Mammary epithelial cell (primary cell): Measurements from ENCODE around the gene TIAM2.

Experiments
- EZH2 ChIP-seq: IDR thresholded peaks from 2 replicates; pipeline ENCODE4 v1.6.1; 2012; ENCODE audit warnings: low read length, inconsistent platforms, borderline replicate concordance
- TF ChIP-seq, protein P1 (sequence below), 2 donors: IDR thresholded peaks in 1 of 2; conservative IDR thresholded peaks in 1 of 2; 2 replicates each; pipeline ENCODE4 v1.5.1; 2011 to 2012; ENCODE audit warnings: inconsistent platforms in 2 of 2, low read length in 2 of 2, mild to moderate bottlenecking in 2 of 2, control low read depth in 1 of 2, low read depth in 1 of 2; ENCODE audit not compliant: insufficient read depth in 1 of 2; ENCODE audit errors: extremely low read depth in 1 of 2

- TF ChIP-seq, protein P1, sequence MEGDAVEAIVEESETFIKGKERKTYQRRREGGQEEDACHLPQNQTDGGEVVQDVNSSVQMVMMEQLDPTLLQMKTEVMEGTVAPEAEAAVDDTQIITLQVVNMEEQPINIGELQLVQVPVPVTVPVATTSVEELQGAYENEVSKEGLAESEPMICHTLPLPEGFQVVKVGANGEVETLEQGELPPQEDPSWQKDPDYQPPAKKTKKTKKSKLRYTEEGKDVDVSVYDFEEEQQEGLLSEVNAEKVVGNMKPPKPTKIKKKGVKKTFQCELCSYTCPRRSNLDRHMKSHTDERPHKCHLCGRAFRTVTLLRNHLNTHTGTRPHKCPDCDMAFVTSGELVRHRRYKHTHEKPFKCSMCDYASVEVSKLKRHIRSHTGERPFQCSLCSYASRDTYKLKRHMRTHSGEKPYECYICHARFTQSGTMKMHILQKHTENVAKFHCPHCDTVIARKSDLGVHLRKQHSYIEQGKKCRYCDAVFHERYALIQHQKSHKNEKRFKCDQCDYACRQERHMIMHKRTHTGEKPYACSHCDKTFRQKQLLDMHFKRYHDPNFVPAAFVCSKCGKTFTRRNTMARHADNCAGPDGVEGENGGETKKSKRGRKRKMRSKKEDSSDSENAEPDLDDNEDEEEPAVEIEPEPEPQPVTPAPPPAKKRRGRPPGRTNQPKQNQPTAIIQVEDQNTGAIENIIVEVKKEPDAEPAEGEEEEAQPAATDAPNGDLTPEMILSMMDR (conservative IDR thresholded peaks at IDR 0.05 in 1 of 2, IDR thresholded peaks at IDR 0.05 in 1 of 2; ENCODE audit: extremely low read depth in 1 of 2, insufficient read depth in 1 of 2, low read depth in 1 of 2, low read length in 2 of 2) = no peak
- no peak for TF ChIP-seq EZH2
Observed at GRCh38 chr6:155001934-155002333, 6.8 kb downstream of the TIAM2 start.
